PC-3 (cell line): ENCODE measurements around the gene KLHDC3. TPM values are rescaled to one million over a fixed set of nuclear protein-coding genes. Genes with fewer than 3 reads are reported as not detected.

Experiments
- ATAC-seq: fragments of 200-7000 bp; cut with Tn5 transposase; 2 replicates; pipeline ENCODE4 v1.9.1; 2020; ENCODE audit warnings: mild to moderate bottlenecking, moderate library complexity
- BruUV-seq: library from RNA; stranded (reverse); fragments of 400-500 nt; replicated peaks from 2 replicates; lab custom pipeline; 2021; lab: Mats Ljungman, UMichigan
- CTCF ChIA-PET: fragments of 300-600 bp; sonication (Branson Sonifier 250); formaldehyde crosslinking; loops from one replicate; lab custom pipeline; 2022; ENCODE audit warnings: antibody characterized with exemption; lab: Charles Lee
- POLR2A ChIA-PET: fragments of 300-600 bp; sonication (Branson Sonifier 250); formaldehyde crosslinking; loops from one replicate; lab custom pipeline; 2022; ENCODE audit warnings: antibody characterized with exemption; ENCODE audit not compliant: unreplicated experiment; lab: Charles Lee
- DNase-seq: peaks from one replicate; pipeline ENCODE4 v3.0.0-alpha.2; 2015
- H2AFZ ChIP-seq: fragments of 300-600 bp; sonication (generic); 2 replicates; pipeline ENCODE4 v1.6.0; 2016; ENCODE audit warnings: antibody characterized with exemption, low read length
- H3F3A ChIP-seq: fragments of 300-600 bp; sonication (generic); one replicate; pipeline ENCODE4 v1.6.0; 2017; ENCODE audit warnings: antibody characterized with exemption, low read length, control low read depth, mild to moderate bottlenecking; ENCODE audit not compliant: unreplicated experiment
- H3K27ac ChIP-seq: fragments of 300-600 bp; sonication (generic); 2 replicates; pipeline ENCODE4 v1.5.1; 2016; ENCODE audit warnings: mild to moderate bottlenecking, low read length
- H3K27me3 ChIP-seq: fragments of 300-600 bp; sonication (generic); 2 replicates; pipeline ENCODE4 v1.6.1; 2016; ENCODE audit warnings: low read length, mixed read lengths
- H3K36me3 ChIP-seq: fragments of 300-600 bp; sonication (generic); 2 replicates; pipeline ENCODE4 v1.6.1; 2016; ENCODE audit warnings: low read depth, mixed run types, low read length, mixed read lengths
- H3K4me1 ChIP-seq: fragments of 300-600 bp; sonication (generic); 2 replicates; pipeline ENCODE4 v1.5.1; 2016; ENCODE audit warnings: low read length; ENCODE audit not compliant: insufficient read depth
- H3K4me2 ChIP-seq: fragments of 300-600 bp; sonication (generic); 2 replicates; pipeline ENCODE4 v1.6.0; 2016; ENCODE audit warnings: low read length
- H3K4me3 ChIP-seq: fragments of 300-600 bp; sonication (generic); 2 replicates; pipeline ENCODE4 v1.5.1; 2016; ENCODE audit warnings: mild to moderate bottlenecking, low read length, mixed read lengths
- H3K79me2 ChIP-seq: fragments of 300-600 bp; sonication (generic); 2 replicates; pipeline ENCODE4 v1.6.1; 2017; ENCODE audit warnings: low read length, mixed read lengths
- H3K9ac ChIP-seq: fragments of 300-600 bp; sonication (generic); 2 replicates; pipeline ENCODE4 v1.6.0; 2016; ENCODE audit warnings: mild to moderate bottlenecking, low read length
- H3K9me2 ChIP-seq: fragments of 300-600 bp; sonication (generic); replicated peaks from 2 replicates; pipeline ENCODE4 v1.6.1; 2016; ENCODE audit warnings: mixed run types, low read length, mixed read lengths
- H3K9me3 ChIP-seq: fragments of 300-600 bp; sonication (generic); 2 replicates; pipeline ENCODE4 v1.6.1; 2016; ENCODE audit warnings: low read length, mixed read lengths
- H4K20me1 ChIP-seq: fragments of 300-600 bp; sonication (generic); 2 replicates; pipeline ENCODE4 v1.6.1; 2016; ENCODE audit warnings: low read length, mixed read lengths
- EZH2 ChIP-seq: fragments of 300-600 bp; sonication (generic); IDR thresholded peaks from one replicate; pipeline ENCODE4 v1.6.1; 2017; ENCODE audit warnings: antibody characterized with exemption, mild to moderate bottlenecking, low read length; ENCODE audit not compliant: unreplicated experiment
- EZH2phosphoT487 ChIP-seq: fragments of 300-600 bp; sonication (generic); IDR thresholded peaks from 2 replicates; pipeline ENCODE4 v1.6.1; 2018; ENCODE audit warnings: mild to moderate bottlenecking, antibody characterized with exemption, low read length, borderline replicate concordance
- intact Hi-C: fragments of 100-400 bp; cut with micrococcal nuclease; formaldehyde crosslinking; loops from 2 replicates; pipeline ENCODE4 v1.9.0; 2023
- total RNA-seq: library from RNA; depleted of rRNA; stranded (reverse); fragments of >200 nt; gene quantifications from 2 replicates; pipeline ENCODE4 v1.2.3, GENCODE V29; 2014
- TF ChIP-seq, protein P1 (sequence below): fragments of 300-600 bp; sonication (generic); conservative IDR thresholded peaks from 2 replicates; pipeline ENCODE4 v1.5.1; 2017; ENCODE audit warnings: antibody characterized with exemption, low read depth, mild to moderate bottlenecking, low read length

Gene KLHDC3
- total RNA-seq, 1 experiment from 2014 or later, result 76.0 TPM

DNA sequence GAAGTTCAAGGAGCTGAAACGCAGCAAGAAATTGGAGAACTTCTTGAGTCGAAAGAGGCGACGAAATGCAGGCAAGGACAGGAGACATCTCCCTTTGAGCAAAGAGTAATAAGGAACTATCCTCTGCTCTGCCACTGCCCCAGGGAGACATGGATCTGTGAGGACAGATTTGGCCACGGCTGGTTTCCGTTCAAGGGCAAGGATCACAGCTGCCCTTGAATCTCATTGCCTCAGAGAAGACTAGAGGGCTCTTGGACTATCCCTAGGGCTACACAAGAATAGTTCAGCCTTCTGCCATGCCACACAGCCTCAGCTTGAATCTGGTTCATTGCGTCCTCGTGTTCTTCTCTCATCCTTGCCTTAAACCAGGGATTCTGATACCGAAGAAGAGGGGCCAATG lies 15.1 kb downstream of the KLHDC3 start:
- H3K27me3 ChIP-seq, result no peaks in the 10 kb centered on the region
- H3K4me3 ChIP-seq, result no peak overlapping the region
- no peak overlapping the region for H3K9ac ChIP-seq
- H3K36me3 ChIP-seq, result peaks cover 49% of the 10 kb centered on the region
- no peaks in the 10 kb centered on the region for H3K9me2 ChIP-seq
- no peaks in the 10 kb centered on the region for H3K4me1 ChIP-seq
- POLR2A ChIA-PET, result no interaction called here
- DNase-seq, result no peak
- peaks cover 9% of the 10 kb centered on the region for H3K79me2 ChIP-seq
- no peaks in the 10 kb centered on the region for H4K20me1 ChIP-seq
- no peaks in the 10 kb centered on the region for H3F3A ChIP-seq
- H3K4me2 ChIP-seq, result no peak overlapping the region
- no peak overlapping the region for H2AFZ ChIP-seq
- H3K27ac ChIP-seq, result no peak overlapping the region
- BruUV-seq, result no TSS peak
- intact Hi-C loops, result no loop called here
- H3K9me3 ChIP-seq, result no peaks in the 10 kb centered on the region
- no peak for ATAC-seq
- CTCF ChIA-PET, result no interaction called here
- TF ChIP-seq EZH2 (no peak), EZH2phosphoT487 (no peak)
- TF ChIP-seq, protein P1, sequence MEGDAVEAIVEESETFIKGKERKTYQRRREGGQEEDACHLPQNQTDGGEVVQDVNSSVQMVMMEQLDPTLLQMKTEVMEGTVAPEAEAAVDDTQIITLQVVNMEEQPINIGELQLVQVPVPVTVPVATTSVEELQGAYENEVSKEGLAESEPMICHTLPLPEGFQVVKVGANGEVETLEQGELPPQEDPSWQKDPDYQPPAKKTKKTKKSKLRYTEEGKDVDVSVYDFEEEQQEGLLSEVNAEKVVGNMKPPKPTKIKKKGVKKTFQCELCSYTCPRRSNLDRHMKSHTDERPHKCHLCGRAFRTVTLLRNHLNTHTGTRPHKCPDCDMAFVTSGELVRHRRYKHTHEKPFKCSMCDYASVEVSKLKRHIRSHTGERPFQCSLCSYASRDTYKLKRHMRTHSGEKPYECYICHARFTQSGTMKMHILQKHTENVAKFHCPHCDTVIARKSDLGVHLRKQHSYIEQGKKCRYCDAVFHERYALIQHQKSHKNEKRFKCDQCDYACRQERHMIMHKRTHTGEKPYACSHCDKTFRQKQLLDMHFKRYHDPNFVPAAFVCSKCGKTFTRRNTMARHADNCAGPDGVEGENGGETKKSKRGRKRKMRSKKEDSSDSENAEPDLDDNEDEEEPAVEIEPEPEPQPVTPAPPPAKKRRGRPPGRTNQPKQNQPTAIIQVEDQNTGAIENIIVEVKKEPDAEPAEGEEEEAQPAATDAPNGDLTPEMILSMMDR, result no peak

DNA sequence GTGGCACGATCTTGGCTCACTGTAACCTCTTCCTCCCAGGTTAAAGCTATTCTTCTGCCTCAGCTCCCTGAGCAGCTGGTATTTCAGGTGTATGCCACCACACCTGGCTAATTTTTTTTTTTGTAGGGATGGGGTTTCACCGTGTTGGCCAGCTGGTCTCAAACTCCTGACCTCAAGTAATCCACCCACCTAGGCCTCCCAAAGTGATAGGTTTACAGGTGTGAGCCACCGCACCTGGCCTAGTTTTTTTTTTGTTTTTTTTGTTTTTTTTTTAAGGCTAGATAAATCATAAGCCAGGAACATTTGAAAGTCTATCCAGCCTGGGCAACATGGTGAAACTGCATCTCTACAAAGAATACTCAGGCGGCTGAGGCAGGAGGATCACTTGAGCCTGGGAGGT lies 18.3 kb downstream of the KLHDC3 start:
- Histone ChIP-seq H3K27ac (no peak overlapping the region), H3K27me3 (no peaks in the 10 kb centered on the region), H4K20me1 (no peaks in the 10 kb centered on the region), H3K4me1 (no peaks in the 10 kb centered on the region), H3K9me2 (no peaks in the 10 kb centered on the region), H3K4me2 (no peak overlapping the region), H2AFZ (no peak overlapping the region), H3K9ac (no peak overlapping the region), H3K4me3 (no peak overlapping the region), H3F3A (no peaks in the 10 kb centered on the region), H3K36me3 (peaks cover 23% of the 10 kb centered on the region), H3K9me3 (no peaks in the 10 kb centered on the region), H3K79me2 (no peaks in the 10 kb centered on the region)
- no peak for TF ChIP-seq EZH2
- TF ChIP-seq, protein P1, result no peak
- no TSS peak for BruUV-seq
- ChIA-PET POLR2A (no interaction called here), CTCF (no interaction called here)
- intact Hi-C loops, result no loop called here
- ATAC-seq (no peak), DNase-seq (no peak)

DNA sequence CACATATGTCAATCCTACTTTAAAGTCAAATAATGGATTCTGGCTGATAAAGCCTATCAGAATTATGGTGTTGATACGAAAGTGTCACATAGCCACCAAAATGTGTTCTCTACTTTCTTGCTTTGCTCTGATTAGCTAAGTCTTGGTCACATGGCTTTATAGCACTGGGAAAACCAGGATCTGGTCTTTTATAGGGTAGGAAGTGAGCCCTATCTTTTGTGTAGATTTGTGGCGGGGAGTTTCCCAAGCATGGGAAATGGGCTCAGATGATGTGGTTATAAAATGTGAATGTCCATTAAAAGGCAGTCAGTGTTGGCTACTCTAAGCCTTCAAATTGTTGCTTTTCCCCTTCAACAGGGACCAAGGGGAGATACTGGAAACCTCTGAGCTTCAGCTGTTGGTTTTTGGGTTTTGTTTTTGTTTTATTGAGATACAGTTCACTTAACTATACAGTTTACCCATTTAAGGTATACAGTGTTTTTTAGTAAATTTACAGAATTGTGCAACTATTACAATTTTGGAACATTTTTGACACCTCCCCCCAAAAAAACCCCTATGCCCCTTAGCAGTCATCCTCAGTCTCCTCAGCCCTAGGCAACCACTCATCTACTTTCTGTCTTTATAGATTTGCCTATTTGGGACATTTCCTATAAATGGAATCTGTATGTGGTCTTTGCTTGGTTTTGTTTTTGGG lies 19.6 kb downstream of the KLHDC3 start:
- no peaks in the 10 kb centered on the region for H3K79me2 ChIP-seq
- no peaks in the 10 kb centered on the region for H3K9me3 ChIP-seq
- H3K9ac ChIP-seq, result no peak overlapping the region
- TSS peak; percentile 10 for BruUV-seq
- TF ChIP-seq, protein P1, result no peak
- no peak for TF ChIP-seq EZH2phosphoT487
- no peak for TF ChIP-seq EZH2
- no peak overlapping the region for H2AFZ ChIP-seq
- H3K4me3 ChIP-seq, result no peak overlapping the region
- H3K27me3 ChIP-seq, result no peaks in the 10 kb centered on the region
- H3F3A ChIP-seq, result no peaks in the 10 kb centered on the region
- H4K20me1 ChIP-seq, result no peaks in the 10 kb centered on the region
- no peak overlapping the region for H3K27ac ChIP-seq
- POLR2A ChIA-PET, result no interaction called here
- no peaks in the 10 kb centered on the region for H3K9me2 ChIP-seq
- ATAC-seq (no peak), DNase-seq (no peak)
- intact Hi-C loops, result no loop called here
- CTCF ChIA-PET, result no interaction called here
- H3K4me1 ChIP-seq, result no peaks in the 10 kb centered on the region
- peaks cover 18% of the 10 kb centered on the region for H3K36me3 ChIP-seq
- H3K4me2 ChIP-seq, result no peak overlapping the region
